RKO (cell line): Measurements from ENCODE around the gene NTF3.

ENCODE experiments used
- DNase-seq: peaks from one replicate; pipeline ENCODE4 v3.0.0-alpha.2; 2016; ENCODE audit warnings: low spot score

The NTF3 gene

GRCh38 chr12:5458229-5459050, 26.5 kb downstream of the NTF3 start:
- DNase-seq, result no peak

GRCh38 chr12:5459051-5459782, 27.3 kb downstream of the NTF3 start:
- no peak for DNase-seq

DNA sequence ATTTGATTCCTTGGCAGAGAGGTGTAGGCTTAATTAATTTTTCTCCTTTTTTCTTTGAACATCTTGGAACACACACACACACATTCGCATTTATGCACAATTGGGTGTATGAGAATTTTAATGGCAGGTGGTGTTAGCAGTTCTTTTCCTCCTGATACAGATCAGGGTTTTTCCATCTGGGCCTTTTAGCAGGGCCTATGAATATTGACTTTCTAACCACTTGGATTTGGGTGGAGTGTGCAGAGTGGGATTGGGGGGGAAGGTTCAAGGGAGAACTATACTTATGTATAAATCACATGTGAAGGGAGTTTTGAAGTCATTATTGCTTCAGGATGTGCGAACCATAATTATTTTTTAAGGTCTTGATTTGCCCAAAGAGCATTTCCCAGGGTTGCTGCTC, 28.9 kb downstream of the NTF3 start:
- no peak for DNase-seq

DNA sequence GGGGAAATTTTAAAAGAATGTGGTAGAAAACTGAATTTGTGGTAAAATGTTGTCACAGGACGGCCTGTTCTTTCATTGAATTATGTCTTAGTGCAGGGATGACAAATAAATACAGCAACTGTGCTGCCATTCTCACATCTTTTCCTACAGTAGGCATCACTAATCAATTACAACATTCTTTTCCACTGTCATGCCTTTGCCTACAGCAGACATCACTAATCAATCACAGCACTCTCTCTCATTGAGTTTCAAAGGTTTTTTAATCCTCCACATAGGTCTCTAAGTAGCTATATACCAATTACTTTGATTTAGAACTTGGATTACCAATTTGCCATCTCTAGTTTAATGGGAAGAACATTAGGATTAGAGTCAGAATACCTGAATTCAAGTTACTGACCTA, 30.1 kb downstream of the NTF3 start:
- no peak for DNase-seq

DNA sequence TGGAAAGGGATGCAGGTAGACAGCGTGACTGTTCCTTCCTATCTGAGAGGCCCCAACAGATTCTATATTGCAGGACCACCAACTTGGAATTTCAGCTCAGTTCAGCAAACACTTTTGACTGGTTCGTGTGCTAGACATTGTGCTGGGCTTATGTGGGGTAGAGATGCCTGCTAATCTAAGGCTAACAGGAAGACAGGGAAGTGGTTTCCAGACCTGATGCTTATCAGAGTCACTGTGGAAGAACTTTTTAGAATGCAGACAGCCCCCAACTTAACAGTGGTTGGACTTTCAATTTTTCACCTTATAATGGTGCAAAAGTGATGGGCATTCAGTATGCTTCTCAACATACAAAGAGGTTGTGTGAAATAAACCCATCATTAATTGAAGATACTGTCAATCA, 32.2 kb downstream of the NTF3 start:
- DNase-seq, result no peak

DNA sequence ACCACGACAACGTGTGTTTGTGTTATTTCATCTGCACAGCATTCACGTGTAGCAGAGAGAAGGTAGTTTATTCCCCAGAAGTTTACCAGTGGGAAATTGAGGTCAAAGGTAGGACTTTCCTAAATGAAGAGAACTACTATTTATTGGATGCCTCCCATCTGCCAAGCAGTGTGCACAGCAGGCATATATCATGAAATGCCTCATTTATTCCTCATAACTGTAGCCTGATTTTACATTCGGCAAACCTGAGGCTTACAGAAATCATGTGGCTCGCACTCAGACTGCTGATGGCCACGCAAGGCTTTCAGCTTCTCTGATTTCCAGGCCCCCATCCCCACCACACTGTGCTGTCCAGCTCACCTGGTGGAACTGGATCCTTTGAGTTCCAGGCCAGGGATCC, 33.5 kb downstream of the NTF3 start:
- no peak for DNase-seq

- no peak for DNase-seq
Measured at GRCh38 chr12:5466521-5466960, 34.6 kb downstream of the NTF3 start.

- DNase-seq, result no peak
Measured at GRCh38 chr12:5467931-5468330, 36.0 kb downstream of the NTF3 start.

DNA sequence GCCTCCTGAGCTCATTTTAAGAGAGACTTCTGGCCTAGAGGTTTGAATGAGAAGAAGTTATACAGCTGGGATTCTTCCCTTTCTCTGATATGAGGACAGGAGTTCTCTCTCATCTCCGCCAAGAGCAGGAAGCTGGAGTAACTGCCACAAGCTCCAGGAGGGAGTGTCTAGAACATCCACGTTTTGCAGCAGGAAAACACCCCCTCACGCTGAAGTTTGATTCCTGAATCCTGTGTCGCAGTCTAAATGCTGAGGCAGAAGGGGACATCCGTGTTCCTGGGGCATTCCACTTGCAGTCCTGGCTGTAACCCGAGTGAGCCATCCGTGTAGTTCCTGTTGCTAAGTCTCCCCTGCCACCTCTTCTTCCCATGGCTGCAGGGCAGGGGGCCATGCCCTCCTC, 38.3 kb downstream of the NTF3 start:
- no peak for DNase-seq

DNA sequence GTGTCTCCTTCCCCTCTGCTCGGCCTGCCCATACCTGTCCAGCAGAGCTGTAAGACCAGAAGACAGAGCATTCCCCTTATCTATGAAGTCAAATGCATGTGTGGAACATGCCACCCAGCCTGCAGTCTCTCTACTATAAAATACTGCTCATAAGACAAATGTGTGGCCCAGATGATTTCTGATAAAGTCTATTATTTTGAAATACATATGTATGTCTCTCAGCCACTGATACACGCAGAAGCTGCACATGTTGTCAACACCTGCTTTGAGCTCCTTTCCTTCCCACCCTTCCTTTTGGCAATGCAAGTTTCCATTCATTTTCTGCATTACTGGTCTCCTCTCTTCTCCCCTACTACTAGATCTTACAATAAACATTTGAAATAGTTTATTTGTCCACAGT, 38.8 kb downstream of the NTF3 start:
- DNase-seq, result no peak

DNA sequence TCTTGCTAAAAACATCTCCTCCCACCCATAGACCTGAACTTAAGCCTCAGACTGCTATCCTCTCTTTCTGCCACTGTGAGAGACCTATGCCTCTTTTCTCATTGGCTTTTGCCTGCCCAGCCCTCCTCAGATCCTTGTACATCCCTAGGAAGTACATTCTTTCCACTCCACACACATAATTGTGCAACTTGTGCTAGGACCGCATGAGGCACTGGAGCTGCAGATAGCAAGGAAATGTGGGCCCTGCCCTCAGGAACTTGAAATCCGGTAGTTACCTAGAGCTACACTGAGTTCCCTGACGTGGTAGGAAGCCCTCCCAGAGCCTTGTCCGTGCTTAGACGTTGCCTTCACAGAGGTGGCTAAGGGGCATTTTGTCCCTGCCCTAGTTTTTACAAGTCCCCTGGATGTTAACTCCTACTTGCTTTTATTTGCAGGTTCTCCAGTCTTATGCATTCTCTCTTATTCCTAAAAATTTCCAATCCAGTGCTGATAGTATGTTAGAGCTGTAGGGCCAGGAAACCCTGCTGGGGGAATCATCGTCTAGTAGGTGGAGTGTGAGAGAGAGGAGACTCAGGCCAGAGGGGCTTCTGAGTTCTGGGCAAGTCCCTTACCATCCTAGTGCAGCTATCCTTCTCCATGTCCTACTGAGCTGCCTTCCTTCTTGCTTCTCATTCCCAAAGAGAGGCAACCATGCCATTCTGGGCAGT, 41.3 kb downstream of the NTF3 start:
- no peak for DNase-seq

DNA sequence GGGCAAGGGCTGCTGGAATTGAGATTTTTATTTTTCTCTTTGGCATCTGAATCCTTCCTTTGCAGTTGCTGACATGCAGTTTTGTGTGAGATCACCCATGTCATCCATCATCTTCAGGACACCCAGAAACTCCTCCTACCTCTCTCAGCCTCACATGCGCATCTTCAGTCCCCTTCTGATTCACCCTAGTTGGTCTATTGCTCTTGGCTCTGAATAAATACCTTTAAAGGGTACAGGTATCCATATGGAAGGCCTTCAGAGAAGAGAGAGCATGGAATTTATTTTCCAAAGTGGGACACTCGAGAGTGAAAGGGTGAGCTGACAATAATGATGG, 41.8 kb downstream of the NTF3 start:
- no peak for DNase-seq

GRCh38 chr12:5476356-5476755, 44.4 kb downstream of the NTF3 start:
- DNase-seq, result no peak

- no peak for DNase-seq
Measured at GRCh38 chr12:5478081-5478706, 46.3 kb downstream of the NTF3 start.

DNA sequence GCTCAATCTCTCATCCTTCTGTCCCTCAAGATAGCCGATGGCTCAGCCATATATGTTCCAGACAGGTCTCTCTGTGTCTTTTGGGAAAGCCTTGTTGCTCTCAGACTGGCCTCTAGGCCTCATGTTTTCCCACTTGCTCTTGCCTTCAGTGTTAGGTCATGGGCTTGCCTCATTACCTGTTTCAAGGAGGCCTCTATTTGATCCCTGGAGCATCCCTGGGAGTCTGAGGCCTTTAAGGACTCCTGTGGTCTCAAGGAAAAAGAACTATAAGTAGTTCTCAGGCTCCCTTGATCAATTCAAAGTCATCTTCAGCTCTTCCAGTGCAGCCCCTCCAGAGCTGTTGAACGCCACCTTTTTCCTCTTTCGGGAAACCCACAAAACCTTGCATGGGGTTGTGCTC, 47.9 kb downstream of the NTF3 start:
- DNase-seq, result no peak

DNA sequence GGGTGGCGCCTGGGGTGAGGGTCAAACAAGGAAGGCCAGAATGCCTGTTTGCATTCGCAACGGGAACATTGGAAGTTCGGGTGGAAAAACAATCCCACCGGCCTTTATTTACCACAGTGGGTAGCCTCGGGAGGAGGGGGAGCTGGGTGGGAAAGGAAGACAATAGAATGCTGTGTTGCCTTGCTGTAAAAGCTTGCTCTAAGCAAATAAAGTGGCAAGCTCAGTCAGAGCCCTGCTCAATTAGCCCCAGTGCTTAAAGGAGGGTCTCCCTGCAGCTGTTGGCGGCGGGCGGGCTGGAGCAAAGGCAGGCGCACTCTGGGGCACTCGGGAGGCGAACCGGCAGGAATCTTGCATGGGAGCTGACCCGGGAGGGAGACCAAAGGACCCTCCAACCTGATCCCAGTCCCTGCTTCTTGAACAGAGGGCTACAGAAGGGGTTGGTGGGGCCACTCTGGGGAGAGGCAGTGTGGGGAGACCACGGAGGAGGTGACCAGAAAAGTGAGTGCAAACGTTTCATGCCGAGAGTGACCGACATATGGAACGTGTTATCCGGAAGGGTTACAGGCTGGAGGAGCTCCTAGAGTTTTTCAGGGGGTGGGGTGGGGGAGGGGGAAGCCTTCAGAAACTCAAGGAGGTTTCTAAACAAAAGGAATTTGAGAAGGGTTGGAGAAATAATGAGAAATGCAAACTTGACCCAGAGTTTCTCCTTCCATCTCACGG, 48.5 kb downstream of the NTF3 start:
- no peak for DNase-seq

- no peak for DNase-seq
Measured at GRCh38 chr12:5480938-5481303, 49.0 kb downstream of the NTF3 start.

GRCh38 chr12:5481645-5482044, 49.7 kb downstream of the NTF3 start:
- DNase-seq, result no peak

DNA sequence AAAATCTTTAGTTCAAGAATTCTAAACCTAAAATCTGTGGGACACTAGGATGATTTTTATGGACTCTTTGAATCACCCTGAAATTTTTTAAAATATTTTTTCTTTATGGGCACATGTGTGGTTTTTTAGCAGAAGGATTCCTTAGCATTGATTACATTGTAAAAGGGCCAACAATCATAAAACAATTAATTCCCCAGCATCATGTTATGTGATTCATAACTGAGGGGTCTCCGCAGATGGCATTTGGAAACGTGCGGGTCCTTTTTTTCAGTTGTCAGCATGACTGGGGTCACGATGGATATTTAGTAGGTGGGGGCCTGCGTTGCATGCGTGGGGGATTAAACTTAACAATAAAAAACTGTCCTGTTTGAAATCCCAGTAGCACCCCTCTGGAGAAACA, 52.5 kb downstream of the NTF3 start:
- no peak for DNase-seq

DNA sequence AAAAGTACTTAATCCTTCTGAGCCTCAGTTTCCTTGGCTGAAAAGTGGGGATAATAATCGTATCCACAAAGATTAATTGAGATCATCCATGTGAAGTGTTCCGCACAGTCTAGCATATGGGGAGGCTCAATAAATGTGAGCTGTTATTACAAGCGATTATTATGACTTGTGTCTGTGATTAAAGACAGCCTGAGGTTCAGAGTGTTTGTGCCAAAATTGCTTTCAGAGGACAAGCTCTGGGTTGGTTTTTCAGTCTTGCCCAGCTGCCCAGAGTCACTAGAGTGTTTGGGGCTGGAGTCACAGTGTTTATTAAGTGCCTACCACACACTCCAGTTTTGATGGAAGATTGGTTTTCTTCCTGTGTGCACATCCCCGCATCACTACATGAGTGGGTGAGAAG, 53.5 kb downstream of the NTF3 start:
- DNase-seq, result no peak

- no peak for DNase-seq
Measured at GRCh38 chr12:5487076-5487475, 55.2 kb downstream of the NTF3 start.
